Coronary artery (tissue), 2 donors: ENCODE measurements around the gene STRAP.
"Not testable (repeated sequence)": the region's sequence is repeated elsewhere in the genome, so short reads cannot be mapped to it uniquely, and the experiment has no call there.

Experiments
- DNase-seq: peaks from one replicate; pipeline ENCODE4 v3.0.0-alpha.2; 2017; ENCODE audit warnings: low spot score
- H3K27ac ChIP-seq, 2 donors: fragments of 200-600 bp; sonication (generic); one replicate each; pipeline ENCODE4 v1.5.1; 2016 to 2019
- H3K4me3 ChIP-seq: fragments of 200-600 bp; sonication (generic); 2 replicates; pipeline ENCODE4 v1.5.1; 2016; ENCODE audit warnings: mild to moderate bottlenecking, moderate library complexity
- CTCF ChIP-seq: fragments of 200-600 bp; sonication (generic); IDR thresholded peaks from one replicate; pipeline ENCODE4 v1.5.1; 2019; ENCODE audit warnings: antibody characterized with exemption

Gene STRAP

DNA sequence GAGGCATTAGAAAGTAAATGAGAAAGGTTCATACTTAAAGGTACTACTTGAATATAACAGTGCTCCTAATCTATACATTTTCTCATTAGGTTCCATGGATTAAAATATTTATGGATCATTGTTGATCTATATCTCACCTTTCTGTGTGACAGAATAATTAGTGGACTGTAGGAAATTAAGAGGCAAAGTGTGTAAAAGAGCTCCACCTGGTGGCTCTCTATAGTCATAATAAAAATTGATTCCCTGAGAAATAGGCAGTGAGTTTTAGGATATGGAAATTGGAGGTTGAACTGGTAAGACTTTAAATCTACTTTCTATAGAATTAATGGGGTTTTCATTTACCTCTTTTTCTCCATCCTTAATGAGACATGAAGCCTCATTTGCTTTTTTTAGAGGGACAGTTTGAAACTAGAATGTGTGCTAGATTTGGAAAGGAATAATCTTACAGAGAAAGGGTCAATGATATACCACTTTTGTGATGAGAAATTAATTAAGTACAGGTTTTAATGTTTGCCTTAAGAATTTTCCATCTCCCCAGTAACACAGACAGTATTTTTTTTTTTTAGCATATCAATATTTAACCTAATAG lies 17.2 kb downstream of the STRAP start:
- DNase-seq = no peak
- H3K27ac ChIP-seq = no peak overlapping the region
- TF ChIP-seq CTCF = peak; percentile 30
- H3K4me3 ChIP-seq = no peak overlapping the region

DNA sequence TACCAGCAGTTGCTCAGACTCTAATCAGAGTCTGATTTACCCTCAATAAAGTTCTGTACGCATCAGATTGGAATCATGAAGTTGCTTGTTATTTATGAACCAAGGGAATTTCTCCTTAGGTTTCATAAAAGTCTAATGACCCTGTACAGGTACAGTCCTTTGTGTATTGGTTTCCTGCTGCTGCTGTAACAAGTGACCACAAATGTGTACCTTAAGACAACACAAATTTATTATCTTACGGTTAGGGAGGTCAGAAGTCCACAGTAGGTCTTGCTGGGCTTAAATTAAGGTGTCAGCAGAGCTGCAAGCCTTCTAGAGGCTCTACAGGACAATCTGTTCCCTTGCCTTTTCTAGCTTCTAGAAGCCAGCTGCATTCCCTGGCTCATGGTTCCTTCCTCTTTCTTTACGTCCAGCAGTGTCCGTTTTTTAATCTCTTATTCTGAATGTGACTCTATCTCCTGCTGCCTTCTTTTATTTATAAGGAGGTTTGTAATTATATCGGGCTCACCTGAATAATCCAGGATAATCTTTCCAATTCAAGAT lies 22.3 kb downstream of the STRAP start:
- TF ChIP-seq CTCF = no peak
- DNase-seq = no peak
- H3K4me3 ChIP-seq = no peak overlapping the region
- H3K27ac ChIP-seq = peak overlapping the region in 1 of 2 donors; percentile 52

GRCh38 chr12:15910468-15910863 lies 28.3 kb downstream of the STRAP start:
- no peak for TF ChIP-seq CTCF
- peak overlapping the region; percentile 81 for H3K4me3 ChIP-seq
- peak overlapping the region in 1 of 2 donors; percentile 76 for H3K27ac ChIP-seq
- DNase-seq = no peak

- DNase-seq = peak; percentile 86
These were observed 28.9 kb downstream of the STRAP start, which contains the start of gene DERA for GRCh38 chr12:15910864-15911721. Gene DERA (plus strand): TSS chr12:15911332. CDS start chr12:15911384, 52 bp downstream.

DNA sequence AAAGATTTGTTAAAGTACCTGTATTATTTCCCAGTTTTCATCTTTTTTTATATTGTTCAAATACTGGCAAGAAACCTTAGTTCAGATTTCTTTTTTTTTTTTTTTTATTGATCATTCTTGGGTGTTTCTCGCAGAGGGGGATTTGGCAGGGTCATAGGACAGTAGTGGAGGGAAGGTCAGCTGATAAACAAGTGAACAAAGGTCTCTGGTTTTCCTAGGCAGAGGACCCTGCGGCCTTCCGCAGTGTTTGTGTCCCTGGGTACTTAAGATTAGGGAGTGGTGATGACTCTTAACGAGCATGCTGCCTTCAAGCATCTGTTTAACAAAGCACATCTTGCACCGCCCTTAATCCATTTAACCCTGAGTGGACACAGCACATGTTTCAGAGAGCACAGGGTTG lies 29.7 kb downstream of the STRAP start:
- H3K27ac ChIP-seq, DNase-seq: not testable (repeated sequence)
- H3K4me3 ChIP-seq = peak overlapping the region; percentile 81

More at GRCh38 chr12:15910864-15911721, 28.9 kb downstream of the STRAP start, which contains the start of gene DERA:
- TF ChIP-seq CTCF = no peak
- peak within 1 kb of the TSS; percentile 81 for H3K4me3 ChIP-seq
- peak within 1 kb of the TSS; percentile 76 to 89 for H3K27ac ChIP-seq

DNA sequence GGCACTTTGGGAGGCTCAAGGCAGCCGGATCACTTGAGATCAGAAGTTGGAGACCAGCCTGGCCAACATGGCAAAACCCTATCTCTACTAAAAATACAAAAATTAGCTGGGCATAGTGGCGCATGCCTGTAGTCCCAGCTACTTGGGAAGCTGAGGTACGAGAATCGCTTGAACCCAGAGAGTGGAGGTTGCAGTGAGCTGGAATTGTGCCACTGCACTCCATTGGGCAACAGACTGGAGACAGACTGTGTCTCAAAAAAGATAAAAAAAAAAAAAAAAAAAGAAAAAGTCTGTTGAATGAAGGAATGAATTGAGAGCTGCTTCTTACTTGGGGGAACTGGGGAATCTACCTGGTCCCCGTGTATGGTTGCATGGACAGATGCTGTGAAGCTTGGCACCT lies 31.9 kb downstream of the STRAP start:
- H3K4me3 ChIP-seq, H3K27ac ChIP-seq, DNase-seq: not testable (repeated sequence)

DNA sequence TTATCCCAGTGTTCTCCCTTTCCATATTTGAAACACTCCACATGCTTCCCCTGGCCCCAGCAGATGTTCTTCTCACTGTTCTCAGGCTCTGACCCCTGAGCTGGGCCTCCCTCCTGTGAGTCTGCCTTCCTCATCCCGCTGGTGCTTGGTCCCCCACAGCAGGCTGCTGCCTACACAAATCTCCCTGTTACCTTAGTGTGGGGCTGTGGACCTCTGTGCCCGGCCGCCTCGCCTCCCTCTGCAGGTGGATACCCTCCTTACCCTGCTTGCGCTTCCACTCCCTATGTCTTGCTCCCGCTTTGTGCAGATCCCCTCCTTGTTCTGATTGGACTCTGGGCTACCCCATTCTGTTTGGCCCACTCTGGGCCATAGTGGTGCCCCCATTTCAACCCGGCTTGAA lies 35.9 kb downstream of the STRAP start:
- no peak overlapping the region for H3K4me3 ChIP-seq
- H3K27ac ChIP-seq = no peak overlapping the region
- no peak for TF ChIP-seq CTCF
- no peak for DNase-seq

- TF ChIP-seq CTCF = no peak
- H3K27ac ChIP-seq = no peak overlapping the region
- no peak for DNase-seq
- H3K4me3 ChIP-seq = no peak overlapping the region
These were observed 37.2 kb downstream of the STRAP start for GRCh38 chr12:15919418-15919817.
